ENCODE results near the gene THRA. TPM values are rescaled to one million over a fixed set of nuclear protein-coding genes. Genes with fewer than 3 reads are reported as not detected.
A peak's percentile ranks its signal among the peaks of the same experiment; 100 is the strongest.

The THRA gene
- total RNA-seq, 1 experiment from 2014 or later: 14.5 TPM

GRCh38 chr17:40038882-40039513 is 23.8 kb upstream of the THRA start:
- Histone ChIP-seq H3K9me3 (ENCODE audit: low read depth, low read length, poor library complexity, severe bottlenecking) (no peaks in the 10 kb centered on the region), H3K4me1 (ENCODE audit: insufficient read depth, low read length, poor library complexity, severe bottlenecking) (no peaks in the 10 kb centered on the region), H3K36me3 (ENCODE audit: insufficient read depth, low read length, poor library complexity, severe bottlenecking) (no peaks in the 10 kb centered on the region), H3K4me3 (ENCODE audit: low read depth, low read length, poor library complexity, severe bottlenecking) (no peak overlapping the region), H3K27me3 (replicated peaks; ENCODE audit: insufficient read depth, low read depth, low read length, poor library complexity) (no peaks in the 10 kb centered on the region), H3K27ac (ENCODE audit: low read depth, low read length, poor library complexity, severe bottlenecking) (no peak overlapping the region)
- TF ChIP-seq CTCF (conservative IDR thresholded peaks at IDR 0.05; ENCODE audit: low read depth, low read length) (peak; percentile 51), EZH2 (IDR thresholded peaks at IDR 0.05; ENCODE audit: borderline replicate concordance, low read depth, low read length, poor library complexity, severe bottlenecking) (no peak)
- peak; percentile 30 for DNase-seq (ENCODE audit: low spot score)
- POLR2A ChIA-PET (ENCODE audit: low non-redundant PET): no interaction called here
- intact Hi-C loops (cut with micrococcal nuclease; ENCODE audit: unreplicated experiment): loop anchor here (10.0 kb wide), 1 partner anchor 46 kb away; no protein-coding TSS in a partner anchor
- no TSS peak for BruUV-seq (replicated peaks)
- CTCF ChIA-PET: interaction anchor here (0.6 to 1.4 kb wide), 3 partner anchors 30 to 65 kb away, joined by 3 to 11 read pairs (median 9); no protein-coding TSS in a partner anchor

- Histone ChIP-seq H3K9me3 (ENCODE audit: low read depth, low read length, poor library complexity, severe bottlenecking) (no peaks in the 10 kb centered on the region), H3K36me3 (ENCODE audit: insufficient read depth, low read length, poor library complexity, severe bottlenecking) (no peaks in the 10 kb centered on the region), H3K4me1 (ENCODE audit: insufficient read depth, low read length, poor library complexity, severe bottlenecking) (no peaks in the 10 kb centered on the region), H3K27ac (ENCODE audit: low read depth, low read length, poor library complexity, severe bottlenecking) (no peak overlapping the region), H3K27me3 (replicated peaks; ENCODE audit: insufficient read depth, low read depth, low read length, poor library complexity) (no peaks in the 10 kb centered on the region), H3K4me3 (ENCODE audit: low read depth, low read length, poor library complexity, severe bottlenecking) (no peak overlapping the region)
- no TSS peak for BruUV-seq (replicated peaks)
- TF ChIP-seq EZH2 (IDR thresholded peaks at IDR 0.05; ENCODE audit: borderline replicate concordance, low read depth, low read length, poor library complexity, severe bottlenecking) (no peak), CTCF (conservative IDR thresholded peaks at IDR 0.05; ENCODE audit: low read depth, low read length) (no peak)
- intact Hi-C loops (cut with micrococcal nuclease; ENCODE audit: unreplicated experiment): no loop called here
- POLR2A ChIA-PET (ENCODE audit: low non-redundant PET): no interaction called here
- no peak for DNase-seq (ENCODE audit: low spot score)
- CTCF ChIA-PET: no interaction called here
These were observed 21.6 kb upstream of the THRA start for GRCh38 chr17:40041196-40041595.

- Histone ChIP-seq H3K27ac (ENCODE audit: low read depth, low read length, poor library complexity, severe bottlenecking) (no peak overlapping the region), H3K4me3 (ENCODE audit: low read depth, low read length, poor library complexity, severe bottlenecking) (no peak overlapping the region), H3K27me3 (replicated peaks; ENCODE audit: insufficient read depth, low read depth, low read length, poor library complexity) (no peaks in the 10 kb centered on the region), H3K9me3 (ENCODE audit: low read depth, low read length, poor library complexity, severe bottlenecking) (no peaks in the 10 kb centered on the region), H3K36me3 (ENCODE audit: insufficient read depth, low read length, poor library complexity, severe bottlenecking) (peaks cover 4% of the 10 kb centered on the region), H3K4me1 (ENCODE audit: insufficient read depth, low read length, poor library complexity, severe bottlenecking) (no peaks in the 10 kb centered on the region)
- no peak for DNase-seq (ENCODE audit: low spot score)
- CTCF ChIA-PET: no interaction called here
- BruUV-seq (replicated peaks): no TSS peak
- TF ChIP-seq CTCF (conservative IDR thresholded peaks at IDR 0.05; ENCODE audit: low read depth, low read length) (no peak), EZH2 (IDR thresholded peaks at IDR 0.05; ENCODE audit: borderline replicate concordance, low read depth, low read length, poor library complexity, severe bottlenecking) (no peak)
- intact Hi-C loops (cut with micrococcal nuclease; ENCODE audit: unreplicated experiment): no loop called here
- POLR2A ChIA-PET (ENCODE audit: low non-redundant PET): no interaction called here
These were observed 6.3 kb upstream of the THRA start for GRCh38 chr17:40056379-40057015.
